Activated T-cell treated with anti-CD3 and anti-CD28 coated beads, Interleukin-2, amount 50 U/mL, for 4 hours (primary cell): ENCODE results near the gene ZNF333. TPM values are rescaled to one million over a fixed set of nuclear protein-coding genes. Genes with fewer than 3 reads are reported as not detected.
"Not testable (repeated sequence)": the region's sequence is repeated elsewhere in the genome, so short reads cannot be mapped to it uniquely, and the experiment has no call there.

ENCODE experiments used
- ATAC-seq, 2 donors: fragments of 200-7000 bp; cut with Tn5 transposase; one replicate each; pipeline ENCODE4 v1.10.0; 2021
- DNase-seq: peaks from one replicate; pipeline ENCODE4 v3.0.0-alpha.2; 2020
- H3K27me3 Mint-ChIP-seq: one replicate; pipeline ENCODE4 v1.8.0; 2021; ENCODE audit warnings: low read depth, mixed read lengths
- H3K36me3 Mint-ChIP-seq: one replicate; pipeline ENCODE4 v1.8.0; 2022; ENCODE audit warnings: mixed read lengths; ENCODE audit not compliant: insufficient read depth
- H3K4me1 Mint-ChIP-seq: one replicate; pipeline ENCODE4 v1.8.0; 2021; ENCODE audit warnings: low read depth, mixed read lengths
- H3K4me3 Mint-ChIP-seq: one replicate; pipeline ENCODE4 v1.8.0; 2021; ENCODE audit warnings: mild to moderate bottlenecking, moderate library complexity, mixed read lengths
- H3K9me3 Mint-ChIP-seq: one replicate; pipeline ENCODE4 v1.8.0; 2021; ENCODE audit warnings: mixed read lengths
- total RNA-seq, 3 donors: library from RNA; stranded (reverse); gene quantifications; one replicate each; pipeline ENCODE4 v1.2.1, GENCODE V29; 2021

Gene ZNF333
- total RNA-seq, 3 donors from 2014 or later, result 7.1 to 13.9 (median 7.7) TPM

DNA sequence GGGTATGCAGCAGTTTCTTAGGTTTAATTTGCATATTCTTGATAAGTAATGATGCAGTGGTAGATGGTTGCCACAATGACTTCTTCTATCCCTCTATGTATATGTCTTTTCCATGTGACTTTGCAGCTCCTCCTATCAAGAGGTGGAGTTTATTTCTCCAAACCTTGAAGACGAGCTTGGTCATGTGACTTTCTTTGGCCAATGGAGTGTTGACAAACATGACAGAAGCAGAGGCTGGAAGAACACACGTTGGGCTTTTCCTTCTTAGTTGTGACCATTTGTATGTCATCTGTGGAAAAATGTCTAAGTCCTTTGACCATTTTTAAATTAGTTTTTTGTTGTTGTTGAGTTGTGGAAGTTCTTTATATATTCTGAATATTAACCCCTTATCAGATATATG is 32.3 kb downstream of the ZNF333 start:
- ATAC-seq (no peak), DNase-seq (no peak)
- H3K36me3 Mint-ChIP-seq, result peaks cover 60% of the 10 kb centered on the region
- H3K4me3 Mint-ChIP-seq, result no peak overlapping the region
- no peaks in the 10 kb centered on the region for H3K27me3 Mint-ChIP-seq
- H3K4me1 Mint-ChIP-seq, result no peaks in the 10 kb centered on the region
- peaks cover 72% of the 10 kb centered on the region for H3K9me3 Mint-ChIP-seq

DNA sequence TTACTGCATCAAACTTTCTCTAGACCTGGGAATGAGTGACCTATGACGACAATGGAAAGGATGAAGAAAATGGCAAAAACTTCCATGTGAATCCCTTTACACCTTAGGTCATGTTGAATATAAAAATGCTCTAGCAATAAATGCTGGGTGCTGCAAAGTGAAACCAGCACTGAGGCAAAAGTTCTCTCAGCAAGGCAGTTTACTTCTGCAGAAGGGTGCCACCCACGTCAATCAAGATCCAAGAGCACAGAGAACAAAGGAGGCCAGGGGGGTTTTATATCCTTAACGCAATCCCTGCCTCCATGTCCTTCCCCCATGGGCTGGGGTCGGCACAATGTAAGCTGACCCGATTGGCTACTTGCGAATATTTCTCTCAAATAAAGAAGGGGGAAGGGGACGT is 38.7 kb downstream of the ZNF333 start:
- Mint-ChIP-seq H3K36me3 (peaks cover 8% of the 10 kb centered on the region), H3K27me3 (no peaks in the 10 kb centered on the region), H3K4me1 (no peaks in the 10 kb centered on the region), H3K9me3 (peaks cover 37% of the 10 kb centered on the region), H3K4me3 (peak overlapping the region; percentile 7)
- no peak for DNase-seq
- no peak for ATAC-seq

DNA sequence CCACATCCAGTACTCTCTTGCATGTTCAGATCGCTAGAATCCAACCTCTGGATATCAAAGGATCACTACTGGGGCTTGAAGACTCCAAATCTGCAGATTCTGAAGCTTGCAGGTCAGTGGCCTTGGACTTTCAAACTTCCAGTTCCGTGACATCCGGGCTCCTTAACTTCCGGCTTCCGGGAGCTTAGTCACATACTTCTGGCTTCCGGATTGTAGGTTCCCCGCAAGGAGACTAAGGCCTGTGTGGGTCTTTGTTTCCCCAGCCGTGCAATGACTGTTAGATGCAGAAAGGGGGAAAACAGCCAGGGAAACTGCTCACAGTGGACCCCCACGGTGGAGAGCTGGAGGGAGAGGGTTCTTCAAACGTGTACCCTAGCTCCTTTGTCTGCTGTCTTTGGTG is 41.4 kb downstream of the ZNF333 start:
- Mint-ChIP-seq H3K4me1 (no peaks in the 10 kb centered on the region), H3K27me3 (no peaks in the 10 kb centered on the region), H3K4me3 (no peak overlapping the region), H3K36me3 (peaks cover 3% of the 10 kb centered on the region), H3K9me3 (peaks cover 23% of the 10 kb centered on the region)
- no peak for DNase-seq
- no peak for ATAC-seq

DNA sequence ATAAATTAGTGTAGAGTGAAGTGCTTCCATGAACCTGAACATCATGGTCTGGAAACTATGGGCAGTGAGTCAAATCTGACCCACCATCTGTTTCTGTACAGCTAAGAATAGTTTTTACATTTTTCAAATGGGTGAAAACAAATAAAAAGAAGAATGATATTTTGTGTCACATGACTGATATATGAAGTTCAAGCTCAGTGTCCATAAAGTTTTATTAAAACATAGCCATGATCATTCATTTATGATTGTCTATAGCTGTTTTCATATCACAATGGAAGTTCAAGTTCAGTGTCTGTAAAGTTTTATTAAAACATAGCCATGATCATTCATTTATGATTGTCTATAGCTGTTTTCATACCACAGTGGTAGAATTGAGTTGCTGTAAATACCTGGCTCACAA is 42.7 kb downstream of the ZNF333 start:
- Mint-ChIP-seq H3K4me1 (no peaks in the 10 kb centered on the region), H3K4me3 (no peak overlapping the region), H3K9me3 (peaks cover 16% of the 10 kb centered on the region), H3K36me3 (no peaks in the 10 kb centered on the region), H3K27me3 (no peaks in the 10 kb centered on the region)
- ATAC-seq (no peak), DNase-seq (no peak)

DNA sequence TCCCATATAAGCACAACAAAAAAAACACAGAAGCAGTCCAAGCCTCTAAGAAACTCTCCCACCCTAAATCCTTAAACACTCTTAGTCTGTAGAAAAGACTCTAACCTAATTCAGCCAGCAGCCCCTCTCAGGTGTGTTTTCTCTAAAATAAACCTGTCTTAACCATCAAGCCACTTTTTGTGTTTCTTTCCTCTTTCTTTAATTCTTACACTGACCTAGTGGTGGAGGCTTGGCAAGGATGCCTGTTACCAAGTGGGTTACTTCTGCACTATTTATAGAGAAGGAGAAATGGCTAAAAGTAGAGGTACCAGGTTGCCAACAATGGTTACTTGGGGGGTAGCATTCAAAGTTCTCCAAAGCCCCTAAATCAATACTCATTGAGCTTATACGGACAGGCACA is 43.7 kb downstream of the ZNF333 start:
- Mint-ChIP-seq H3K4me1 (no peaks in the 10 kb centered on the region), H3K36me3 (no peaks in the 10 kb centered on the region), H3K9me3 (peaks cover 11% of the 10 kb centered on the region), H3K27me3 (no peaks in the 10 kb centered on the region), H3K4me3 (no peak overlapping the region)
- ATAC-seq, result no peak
- no peak for DNase-seq

DNA sequence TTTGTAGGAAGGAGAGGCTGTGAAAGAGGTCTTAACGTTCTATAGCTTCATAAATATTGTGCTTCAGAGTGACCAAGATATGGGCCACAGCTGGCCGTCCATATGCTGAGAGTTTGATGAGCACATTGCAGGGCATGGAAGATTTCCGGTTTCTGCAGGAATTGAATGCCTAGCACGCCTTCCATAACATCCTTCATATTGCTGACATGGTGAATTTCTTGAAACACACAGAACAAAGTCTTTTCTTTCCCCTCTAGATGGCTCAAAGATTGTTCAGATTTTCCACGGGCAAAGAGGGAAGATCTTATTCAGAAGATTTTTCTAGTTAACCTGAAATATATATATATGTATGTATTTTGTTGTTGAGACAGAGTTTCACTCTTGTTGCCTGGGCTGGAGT is 46.1 kb downstream of the ZNF333 start:
- H3K27me3 Mint-ChIP-seq, result no peaks in the 10 kb centered on the region
- peaks cover 3% of the 10 kb centered on the region for H3K9me3 Mint-ChIP-seq
- H3K4me1 Mint-ChIP-seq, result no peaks in the 10 kb centered on the region
- ATAC-seq, result no peak
- no peak overlapping the region for H3K4me3 Mint-ChIP-seq
- no peaks in the 10 kb centered on the region for H3K36me3 Mint-ChIP-seq
- DNase-seq, result no peak

DNA sequence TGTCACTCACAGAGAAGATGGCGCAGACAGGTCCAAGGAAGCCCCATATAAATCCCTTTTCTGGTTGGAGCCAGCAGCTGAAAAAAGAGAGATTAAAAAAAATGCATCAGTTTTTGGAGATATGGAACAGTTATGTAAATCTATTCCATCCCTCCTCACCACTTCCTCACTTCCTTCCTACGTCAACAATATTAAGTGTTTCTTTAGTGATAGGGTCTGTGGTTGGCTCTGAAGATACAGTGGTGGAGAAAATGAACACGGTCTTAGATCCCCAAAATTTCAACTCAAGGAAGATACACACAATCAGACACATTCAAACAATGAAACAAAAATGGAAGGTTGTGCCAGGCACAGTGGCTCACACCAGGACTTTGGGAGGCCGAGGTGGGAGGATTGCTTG is 57.0 kb downstream of the ZNF333 start:
- Mint-ChIP-seq H3K4me1 (no peaks in the 10 kb centered on the region), H3K36me3 (no peaks in the 10 kb centered on the region), H3K27me3 (no peaks in the 10 kb centered on the region), H3K4me3 (no peak overlapping the region), H3K9me3 (no peaks in the 10 kb centered on the region)
- ATAC-seq, result no peak
- no peak for DNase-seq

DNA sequence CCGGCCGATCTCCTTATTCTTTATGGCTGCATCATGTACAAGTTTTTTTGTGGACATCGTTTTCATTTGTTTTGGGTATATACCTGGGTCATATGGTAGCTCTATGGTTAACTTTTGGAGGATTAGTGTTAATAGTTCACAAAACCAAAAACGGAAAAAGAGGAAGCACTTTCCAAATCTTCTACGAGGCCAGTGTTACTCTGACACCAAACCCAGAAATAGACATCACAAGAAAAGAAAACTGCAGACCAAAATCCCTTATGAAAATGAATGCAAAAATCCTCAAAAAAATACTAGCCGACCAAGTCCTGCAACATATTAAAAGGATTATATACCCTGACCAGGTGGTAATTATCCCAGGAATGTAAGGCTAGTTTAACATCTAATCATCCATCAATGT is 58.8 kb downstream of the ZNF333 start:
- Mint-ChIP-seq H3K4me3 (no peak overlapping the region), H3K4me1 (no peaks in the 10 kb centered on the region), H3K36me3 (no peaks in the 10 kb centered on the region), H3K27me3 (no peaks in the 10 kb centered on the region), H3K9me3 (no peaks in the 10 kb centered on the region)
- no peak for ATAC-seq
- no peak for DNase-seq

DNA sequence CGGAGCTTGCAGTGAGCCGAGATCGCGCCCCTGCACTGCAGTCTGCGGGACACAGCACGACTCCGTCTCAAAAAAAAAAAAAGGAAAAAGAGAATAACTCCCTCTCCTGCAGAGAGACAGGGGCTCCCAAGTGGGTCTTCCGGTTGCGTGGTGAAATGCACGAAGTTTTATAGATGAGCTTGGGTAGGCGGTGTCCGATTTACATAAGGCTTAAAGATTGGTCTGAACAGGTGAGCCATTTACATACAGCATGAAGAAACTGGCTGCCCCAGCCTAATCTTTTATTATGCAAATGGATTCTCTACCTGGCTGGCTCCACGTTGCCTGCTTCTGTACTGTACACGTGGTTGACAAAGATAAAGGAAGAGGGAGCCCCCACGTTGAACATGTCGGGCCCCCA is 69.0 kb downstream of the ZNF333 start:
- Mint-ChIP-seq H3K27me3 (peaks cover 8% of the 10 kb centered on the region), H3K9me3 (no peaks in the 10 kb centered on the region), H3K36me3 (no peaks in the 10 kb centered on the region), H3K4me3 (no peak overlapping the region), H3K4me1 (no peaks in the 10 kb centered on the region)
- ATAC-seq, result no peak
- no peak for DNase-seq

DNA sequence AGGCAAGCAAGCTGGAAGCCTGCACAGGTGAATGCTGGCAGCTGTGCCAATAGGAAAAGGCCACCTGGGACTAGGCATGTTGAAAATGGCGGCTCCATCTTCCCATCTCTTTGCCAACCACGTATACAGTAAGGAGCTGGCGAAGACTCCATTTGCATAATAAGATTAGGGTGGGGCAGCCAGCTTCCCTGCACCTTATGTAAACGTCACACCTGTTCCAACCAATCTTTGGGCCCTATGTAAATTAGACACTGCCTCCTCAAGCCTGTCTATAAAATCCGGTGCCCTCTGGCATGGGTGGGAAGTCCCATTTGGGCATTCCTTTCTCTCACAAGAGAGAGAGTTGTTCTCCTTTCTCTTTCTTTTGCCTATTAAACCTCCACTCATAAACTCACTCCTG is 71.8 kb downstream of the ZNF333 start:
- ATAC-seq, result no peak
- no peak overlapping the region for H3K4me3 Mint-ChIP-seq
- no peak for DNase-seq
- H3K27me3 Mint-ChIP-seq, result peaks cover 27% of the 10 kb centered on the region
- H3K36me3 Mint-ChIP-seq, result peaks cover 2% of the 10 kb centered on the region
- no peaks in the 10 kb centered on the region for H3K4me1 Mint-ChIP-seq
- no peaks in the 10 kb centered on the region for H3K9me3 Mint-ChIP-seq

DNA sequence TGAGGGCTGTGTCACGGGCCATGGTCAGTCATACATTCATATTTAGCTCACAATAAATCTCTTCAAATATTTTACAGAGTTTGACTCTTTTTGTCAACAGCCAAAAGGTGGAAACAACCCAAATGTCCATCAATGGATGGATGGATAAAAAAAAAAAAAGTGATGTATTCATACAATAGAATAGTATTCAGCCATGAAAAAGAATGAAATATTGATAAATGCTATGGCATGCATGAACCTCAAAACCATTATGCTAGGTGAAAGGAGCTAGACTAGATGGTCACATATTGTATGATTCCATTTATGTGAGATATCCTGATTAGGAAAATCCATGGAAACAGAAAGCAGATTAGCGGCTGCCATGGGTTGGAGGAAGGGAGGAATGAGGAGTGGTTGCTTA is 72.3 kb downstream of the ZNF333 start:
- H3K36me3 Mint-ChIP-seq, result peaks cover 2% of the 10 kb centered on the region
- H3K9me3 Mint-ChIP-seq, result no peaks in the 10 kb centered on the region
- ATAC-seq, result no peak
- H3K4me1 Mint-ChIP-seq, result no peaks in the 10 kb centered on the region
- no peak overlapping the region for H3K4me3 Mint-ChIP-seq
- no peak for DNase-seq
- peaks cover 29% of the 10 kb centered on the region for H3K27me3 Mint-ChIP-seq

DNA sequence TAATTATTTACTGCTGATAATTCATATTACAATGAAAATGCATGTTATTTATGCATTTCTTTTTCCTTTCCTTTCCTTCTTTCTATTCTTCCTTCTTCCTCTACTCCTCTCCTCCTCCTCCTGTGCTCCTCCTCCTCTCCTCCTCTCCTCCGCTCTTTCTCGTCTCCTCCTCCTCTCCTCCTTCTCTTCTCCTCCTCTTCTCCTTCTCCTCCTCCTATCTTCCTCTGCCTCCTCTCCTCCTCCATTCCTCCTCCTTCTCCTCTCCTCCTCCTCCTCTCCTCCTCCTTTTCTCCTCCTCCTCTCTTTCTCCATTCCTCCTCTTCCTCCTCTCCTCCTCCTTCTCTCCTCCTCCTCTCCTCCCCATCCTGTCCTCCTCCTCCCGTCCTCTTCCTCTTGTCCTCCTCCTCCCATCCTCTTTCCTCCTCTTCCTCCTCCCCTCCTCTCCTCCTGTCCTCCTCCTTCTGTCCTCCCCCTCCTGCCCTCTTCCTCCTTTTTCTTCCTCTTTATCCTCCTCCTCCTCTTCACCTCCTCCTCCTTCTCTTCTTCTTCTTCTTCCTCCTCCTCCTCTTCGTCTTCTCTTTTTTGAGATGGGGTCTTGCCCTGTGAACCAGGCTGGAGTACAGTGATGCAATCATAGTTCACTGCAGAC is 73.8 kb downstream of the ZNF333 start:
- no peak for DNase-seq
- Mint-ChIP-seq H3K36me3 (peaks cover 2% of the 10 kb centered on the region), H3K4me3 (no peak overlapping the region), H3K4me1 (no peaks in the 10 kb centered on the region), H3K27me3 (peaks cover 28% of the 10 kb centered on the region), H3K9me3 (no peaks in the 10 kb centered on the region)
- no peak for ATAC-seq

DNA sequence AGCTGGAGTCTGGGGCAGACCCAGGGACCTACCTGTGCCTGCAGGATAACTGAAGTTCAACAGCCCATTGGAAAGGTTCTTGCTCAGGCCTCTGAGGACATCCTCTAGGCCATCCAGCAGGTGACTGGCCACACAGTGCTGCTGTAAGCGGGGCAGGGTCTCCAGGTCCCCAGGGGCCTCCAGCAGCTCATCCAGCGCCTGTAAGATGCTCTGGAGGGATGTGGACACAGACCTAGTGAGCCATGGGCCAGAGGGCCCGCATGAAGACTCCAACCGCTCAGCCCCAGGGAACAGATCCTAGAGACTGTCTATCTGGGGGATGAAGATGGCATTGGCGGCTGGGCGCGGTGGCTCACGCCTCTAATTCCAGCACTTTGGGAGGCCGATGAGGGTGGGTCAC is 74.6 kb downstream of the ZNF333 start:
- no peak overlapping the region for H3K4me3 Mint-ChIP-seq
- DNase-seq, result no peak
- no peaks in the 10 kb centered on the region for H3K9me3 Mint-ChIP-seq
- H3K4me1 Mint-ChIP-seq, result no peaks in the 10 kb centered on the region
- H3K36me3 Mint-ChIP-seq, result peaks cover 2% of the 10 kb centered on the region
- no peak for ATAC-seq
- H3K27me3 Mint-ChIP-seq, result peaks cover 28% of the 10 kb centered on the region

DNA sequence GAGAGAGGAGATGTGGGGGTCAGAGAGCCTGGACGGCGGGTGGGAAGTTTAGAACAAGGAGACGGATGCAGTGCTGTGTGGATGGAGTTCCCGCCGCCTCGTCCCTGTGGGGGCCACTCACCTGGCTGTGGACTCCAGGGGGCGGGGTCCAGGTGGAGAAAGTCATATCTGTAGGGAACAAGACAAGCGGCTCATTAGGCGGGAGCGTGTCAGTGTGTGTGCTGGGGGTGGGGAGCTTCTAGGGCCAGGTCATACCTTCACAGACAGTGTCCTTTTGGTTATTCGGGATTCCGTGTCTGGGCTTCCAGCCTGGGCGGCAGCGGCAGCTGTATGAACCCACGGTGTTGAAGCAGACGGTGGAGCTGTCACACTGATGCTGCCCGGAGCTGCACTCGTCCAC is 75.6 kb downstream of the ZNF333 start:
- H3K9me3 Mint-ChIP-seq, DNase-seq, H3K4me3 Mint-ChIP-seq, ATAC-seq, H3K36me3 Mint-ChIP-seq, H3K4me1 Mint-ChIP-seq: not testable (repeated sequence)
- peaks cover 28% of the 10 kb centered on the region for H3K27me3 Mint-ChIP-seq

DNA sequence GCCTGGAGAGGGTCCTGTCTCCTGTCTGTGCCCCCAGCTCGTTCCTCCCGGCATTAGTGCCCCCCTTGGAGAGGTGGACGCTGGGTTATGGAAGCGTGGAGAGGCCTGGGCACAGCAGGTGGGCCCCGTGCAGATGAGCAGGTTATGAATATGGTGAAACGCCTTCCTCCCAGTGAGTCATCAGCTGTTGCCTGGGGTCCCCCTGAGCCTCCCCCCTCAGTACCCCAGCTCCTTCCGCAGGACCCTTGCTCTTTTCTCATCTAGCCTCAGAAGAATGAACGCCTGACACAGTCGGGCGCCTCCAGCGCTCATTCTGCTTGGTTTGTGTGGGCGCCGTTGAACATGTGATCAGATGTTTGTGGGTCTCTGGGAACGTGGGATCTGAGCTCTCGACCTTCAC is 76.0 kb downstream of the ZNF333 start:
- not testable (repeated sequence) for H3K9me3 Mint-ChIP-seq, H3K4me3 Mint-ChIP-seq, H3K4me1 Mint-ChIP-seq, DNase-seq, H3K36me3 Mint-ChIP-seq, ATAC-seq
- peaks cover 28% of the 10 kb centered on the region for H3K27me3 Mint-ChIP-seq

DNA sequence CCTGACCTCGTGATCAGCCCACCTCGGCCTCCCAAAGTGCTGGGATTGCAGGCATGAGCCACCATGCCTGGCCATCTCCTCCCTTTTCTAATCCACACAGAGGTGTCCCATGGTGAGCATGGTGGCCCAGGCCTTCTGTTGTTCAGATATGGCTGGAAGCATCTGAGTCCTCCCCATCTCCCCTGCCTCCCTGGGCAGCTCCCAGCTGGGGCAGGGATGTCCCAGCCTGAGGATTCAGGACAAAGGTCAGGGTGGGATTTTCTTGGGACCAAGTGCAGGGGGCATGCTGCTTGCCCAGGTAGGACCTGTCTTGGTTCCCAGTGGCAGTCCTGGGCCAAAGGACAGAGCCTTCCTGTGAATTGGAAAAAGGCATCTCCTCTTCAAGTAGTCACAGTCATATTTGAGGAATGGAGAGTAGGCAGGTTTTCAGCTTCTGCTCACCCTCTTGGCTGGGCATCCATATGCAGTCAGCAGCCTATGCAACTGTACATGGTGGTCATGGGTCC is 77.7 kb downstream of the ZNF333 start:
- Mint-ChIP-seq H3K4me1 (no peaks in the 10 kb centered on the region), H3K27me3 (peaks cover 25% of the 10 kb centered on the region), H3K9me3 (no peaks in the 10 kb centered on the region), H3K36me3 (peaks cover 2% of the 10 kb centered on the region), H3K4me3 (no peak overlapping the region)
- DNase-seq, result no peak
- ATAC-seq, result no peak
